ENCODE measurements around the gene KLF4. TPM values are rescaled to one million over a fixed set of nuclear protein-coding genes. Genes with fewer than 3 reads are reported as not detected.

KLF4 gene
- total RNA-seq, 4 donors from 2014 or later, result 24.9 to 56.6 (median 30.3) TPM

GRCh38 chr9:107443786-107444185, 45.8 kb downstream of the KLF4 start:
- Histone ChIP-seq H3K4me3 (replicated peaks in 1 of 3) (no peak overlapping the region), H3K27ac (no peak overlapping the region), H3K36me3 (no peaks in the 10 kb centered on the region), H3K9me3 (no peaks in the 10 kb centered on the region), H3K27me3 (no peaks in the 10 kb centered on the region), H3K4me1 (no peaks in the 10 kb centered on the region)
- 80 to 89% methylated on average over 1 of the region's 1 CpG for WGBS, 2 donors
- intact Hi-C loops (cut with DNase I), result no loop called here
- TF ChIP-seq POLR2A (IDR thresholded peaks at IDR 0.05), result no peak
- no peak for TF ChIP-seq CTCF (IDR thresholded peaks at IDR 0.05)
- DNase-seq, result no peak

- H3K27me3 ChIP-seq, result no peaks in the 10 kb centered on the region
- no peak for DNase-seq
- no peak overlapping the region for H3K4me3 ChIP-seq (replicated peaks in 1 of 3)
- no peaks in the 10 kb centered on the region for H3K9me3 ChIP-seq
- TF ChIP-seq POLR2A (IDR thresholded peaks at IDR 0.05), result no peak
- TF ChIP-seq CTCF (IDR thresholded peaks at IDR 0.05), result no peak
- intact Hi-C loops (cut with DNase I), result no loop called here
- no peaks in the 10 kb centered on the region for H3K36me3 ChIP-seq
- no peak overlapping the region for H3K27ac ChIP-seq
- 70 to 72% methylated on average over 3 of the region's 3 CpGs for WGBS, 2 donors
- H3K4me1 ChIP-seq, result no peaks in the 10 kb centered on the region
Observed at GRCh38 chr9:107439991-107440456, 49.5 kb downstream of the KLF4 start.

- WGBS, 2 donors, result 47 to 58% methylated on average over 7 of the region's 7 CpGs
Observed at GRCh38 chr9:107438211-107439031, 51.1 kb downstream of the KLF4 start.

GRCh38 chr9:107437716-107438115, 51.9 kb downstream of the KLF4 start:
- TF ChIP-seq POLR2A (IDR thresholded peaks at IDR 0.05) (no peak), CTCF (IDR thresholded peaks at IDR 0.05) (no peak)
- intact Hi-C loops (cut with DNase I), result no loop called here
- no peaks in the 10 kb centered on the region for H3K36me3 ChIP-seq
- no peak overlapping the region for H3K27ac ChIP-seq
- DNase-seq, result no peak
- no peak overlapping the region for H3K4me3 ChIP-seq (replicated peaks in 1 of 3)
- H3K4me1 ChIP-seq, result no peaks in the 10 kb centered on the region
- WGBS, 2 donors, result 30 to 54% methylated on average over 6 of the region's 6 CpGs
- H3K27me3 ChIP-seq, result no peaks in the 10 kb centered on the region
- no peaks in the 10 kb centered on the region for H3K9me3 ChIP-seq

More at GRCh38 chr9:107438211-107439031, 51.1 kb downstream of the KLF4 start:
- DNase-seq, result no peak
- TF ChIP-seq POLR2A (IDR thresholded peaks at IDR 0.05) (no peak), CTCF (IDR thresholded peaks at IDR 0.05) (no peak)
- intact Hi-C loops (cut with DNase I), result no loop called here
- Histone ChIP-seq H3K36me3 (no peaks in the 10 kb centered on the region), H3K9me3 (no peaks in the 10 kb centered on the region), H3K27ac (no peak overlapping the region), H3K4me1 (no peaks in the 10 kb centered on the region), H3K4me3 (replicated peaks in 1 of 3) (no peak overlapping the region), H3K27me3 (no peaks in the 10 kb centered on the region)

- DNase-seq, result no peak
- TF ChIP-seq POLR2A (IDR thresholded peaks at IDR 0.05), result no peak
- no peak for TF ChIP-seq CTCF (IDR thresholded peaks at IDR 0.05)
- Histone ChIP-seq H3K27ac (no peak overlapping the region), H3K4me1 (no peaks in the 10 kb centered on the region), H3K27me3 (no peaks in the 10 kb centered on the region), H3K4me3 (replicated peaks in 1 of 3) (no peak overlapping the region), H3K36me3 (no peaks in the 10 kb centered on the region), H3K9me3 (no peaks in the 10 kb centered on the region)
- intact Hi-C loops (cut with DNase I), result no loop called here
- WGBS, 2 donors, result 90 to 100% methylated on average over 1 of the region's 1 CpG
Observed at GRCh38 chr9:107435415-107435814, 54.2 kb downstream of the KLF4 start.
